Spleen (tissue), 11 donors: ENCODE data around the gene ZNF638. TPM values are rescaled to one million over a fixed set of nuclear protein-coding genes. Genes with fewer than 3 reads are reported as not detected.

ENCODE experiments used
- DNase-seq: peaks from one replicate; pipeline ENCODE4 v3.0.0-alpha.2; 2020
- H3K27ac ChIP-seq, 8 donors: fragments of 200-600 bp; sonication (generic) in 7 of 8; 1 replicate in 4 of 8; 2 replicates in 4 of 8; pipeline versions ENCODE4 v1.5.0 to v1.8.0; 2016 to 2021; ENCODE audit warnings: inconsistent platforms in 4 of 8, mild to moderate bottlenecking in 4 of 8, moderate library complexity in 1 of 8
- H3K27me3 ChIP-seq, 7 donors: fragments of 200-600 bp; sonication (generic) in 6 of 7; replicated peaks in 1 of 7; 1 replicate in 4 of 7; 2 replicates in 3 of 7; pipeline versions ENCODE4 v1.5.0 to v1.8.0; 2016 to 2021; ENCODE audit warnings: inconsistent platforms in 3 of 7, mild to moderate bottlenecking in 1 of 7
- H3K36me3 ChIP-seq, 6 donors: fragments of 200-600 bp; sonication (generic) in 5 of 6; 1 replicate in 4 of 6; 2 replicates in 2 of 6; pipeline versions ENCODE4 v1.5.0 to v1.8.0; 2016 to 2021; ENCODE audit warnings: inconsistent platforms in 2 of 6
- H3K4me1 ChIP-seq, 6 donors: fragments of 200-600 bp; sonication (generic) in 5 of 6; 1 replicate in 3 of 6; 2 replicates in 3 of 6; pipeline versions ENCODE4 v1.5.0 to v1.8.0; 2016 to 2021; ENCODE audit warnings: inconsistent platforms in 3 of 6
- H3K4me3 ChIP-seq, 8 donors: fragments of 200-600 bp; sonication (generic) in 7 of 8; 1 replicate in 4 of 8; 2 replicates in 4 of 8; pipeline versions ENCODE4 v1.5.0 to v1.8.0; 2016 to 2021; ENCODE audit warnings: inconsistent platforms in 4 of 8, mild to moderate bottlenecking in 4 of 8, moderate library complexity in 2 of 8
- H3K9me3 ChIP-seq, 8 donors: fragments of 200-600 bp; sonication (generic) in 7 of 8; 1 replicate in 4 of 8; 2 replicates in 4 of 8; pipeline versions ENCODE4 v1.5.0 to v1.8.0; 2016 to 2021; ENCODE audit warnings: inconsistent platforms in 4 of 8
- CTCF ChIP-seq, 11 experiments: fragments of 200-600 bp in 7 of 11; fragments of 450-650 bp in 4 of 11; sonication (generic) in 4 of 11; IDR thresholded peaks in 8 of 11; conservative IDR thresholded peaks in 3 of 11; 1 replicate in 7 of 11; 2 replicates in 4 of 11; pipeline versions ENCODE4 v1.4.0 to v1.8.0; 2016 to 2021; ENCODE audit warnings: antibody characterized with exemption in 11 of 11, inconsistent platforms in 4 of 11, mild to moderate bottlenecking in 1 of 11
- POLR2A ChIP-seq, 3 donors: fragments of 450-650 bp; IDR thresholded peaks; one replicate each; pipeline ENCODE4 v1.5.1; 2017; ENCODE audit warnings: antibody characterized with exemption in 3 of 3, mild to moderate bottlenecking in 1 of 3
- POLR2AphosphoS5 ChIP-seq, 3 donors: sonication (generic); formaldehyde crosslinking; IDR thresholded peaks; one replicate each; pipeline ENCODE4 v1.5.1; 2017; ENCODE audit warnings: antibody characterized with exemption in 3 of 3
- WGBS, 5 donors: extraction: QIAGEN DNeasy Blood & Tissue Kit in 3 of 5; methylation state at CpG; one replicate each; pipeline versions ENCODE4 v1.1.5 to v1.1.7; 2013 to 2018; 5-methylcytosine and 5-hydroxymethylcytosine counted together
- intact Hi-C: fragments of 100-400 bp; cut with DNase I; formaldehyde crosslinking; loops from one replicate; pipeline ENCODE4 v1.15.0; 2023; ENCODE audit warnings: low total_unique reads
- polyA plus RNA-seq, 3 donors: library from polyadenylated mRNA; stranded (reverse); fragments of 200-250 nt; gene quantifications; one replicate each; pipeline ENCODE4 v1.2.1, GENCODE V29; 2013
- total RNA-seq, 7 donors: library from RNA; depleted of rRNA in 3 of 7; stranded (reverse); fragments of >200 nt in 3 of 7; fragmentation: NEBNext Ultra II Directional in 4 of 7; extraction: Animal tissue kit (Norgen Biotek cat#: 25700) in 4 of 7; gene quantifications; one replicate each; pipeline versions ENCODE4 v1.1.0 to v1.2.1, GENCODE V29; 2016 to 2021
- donor health status: healthy with polysubstance abuse.
- donor health status: DM: no; HTN: no; CAD: no; lungs with moderate emphysema.
- donor health status: DM: no; HTN: no; CAD: no.
- donor health status: Bipolar disorder and iron deficiency.
- donor health status: healthy.
- donor health status: DM: no; HTN: no; CAD: no.
- donor health status: DM: yes; HTN: yes; CAD: no.

ZNF638 gene
- total and polyA plus RNA-seq, 10 donors = 80.7 to 310 (median 158) TPM

DNA sequence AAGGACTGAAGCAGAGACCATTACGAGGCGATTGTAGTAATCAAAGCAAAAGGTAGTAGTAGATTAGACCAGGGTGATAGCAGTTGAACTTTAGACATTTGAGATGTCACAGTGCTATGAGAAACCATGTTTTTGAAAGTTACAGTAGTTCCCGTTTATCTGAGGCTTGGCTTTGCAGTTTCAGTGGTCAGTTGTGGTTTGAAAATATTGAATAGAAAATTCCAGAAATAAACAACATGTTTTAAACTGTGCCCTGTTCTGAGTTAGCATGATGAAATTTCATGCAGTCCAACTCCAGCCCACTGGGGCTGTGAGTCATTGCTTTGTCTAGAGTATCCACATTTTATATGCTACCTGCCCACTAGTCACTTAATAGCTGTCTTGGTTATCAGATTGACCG, 47.5 kb downstream of the ZNF638 start:
- intact Hi-C loops = no loop called here
- WGBS, 5 donors = 79 to 94% (median 87%) methylated on average over 4 of the region's 4 CpGs
- Histone ChIP-seq H3K27me3 (no peaks in the 10 kb centered on the region), H3K36me3 (peaks cover 0 to 100% (median 54%) of the 10 kb centered on the region in 6 donors), H3K27ac (no peak overlapping the region), H3K4me1 (no peaks in the 10 kb centered on the region), H3K4me3 (no peak overlapping the region), H3K9me3 (no peaks in the 10 kb centered on the region)
- DNase-seq = no peak
- TF ChIP-seq CTCF (IDR thresholded peaks at IDR 0.05 in 8 of 11, conservative IDR thresholded peaks at IDR 0.05 in 3 of 11) (no peak), POLR2A (IDR thresholded peaks at IDR 0.05) (no peak), POLR2AphosphoS5 (IDR thresholded peaks at IDR 0.05) (no peak)

DNA sequence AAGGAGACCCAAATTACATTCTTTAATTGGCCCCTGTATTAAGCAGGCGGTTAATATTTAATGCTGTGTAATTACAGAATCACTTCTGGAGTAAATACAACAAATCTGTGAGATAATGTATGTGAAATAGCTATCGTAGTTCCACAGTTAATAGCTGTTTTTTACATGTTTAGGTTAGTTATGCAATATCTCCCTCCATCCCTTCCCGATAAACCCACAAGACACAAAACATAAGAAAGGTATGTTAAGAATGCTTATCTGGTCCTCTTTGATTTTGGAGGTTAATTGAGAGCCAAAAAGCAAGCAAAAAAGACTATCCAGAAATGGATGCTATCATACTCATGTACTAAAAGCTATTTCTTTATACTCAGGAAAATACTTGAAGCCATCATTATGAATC, 49.1 kb downstream of the ZNF638 start:
- no peaks in the 10 kb centered on the region for H3K9me3 ChIP-seq
- 81 to 96% (median 88%) methylated on average over 3 of the region's 3 CpGs for WGBS, 5 donors
- no peaks in the 10 kb centered on the region for H3K4me1 ChIP-seq
- H3K4me3 ChIP-seq = no peak overlapping the region
- H3K27me3 ChIP-seq = no peaks in the 10 kb centered on the region
- no peak for DNase-seq
- no peak overlapping the region for H3K27ac ChIP-seq
- H3K36me3 ChIP-seq = peaks cover 0 to 100% (median 53%) of the 10 kb centered on the region in 6 donors
- no peak for TF ChIP-seq CTCF (IDR thresholded peaks at IDR 0.05 in 8 of 11, conservative IDR thresholded peaks at IDR 0.05 in 3 of 11)
- no peak for TF ChIP-seq POLR2AphosphoS5 (IDR thresholded peaks at IDR 0.05)
- no peak for TF ChIP-seq POLR2A (IDR thresholded peaks at IDR 0.05)
- intact Hi-C loops = no loop called here

- H3K36me3 ChIP-seq = peaks cover 4 to 100% (median 78%) of the 10 kb centered on the region in 6 donors
- WGBS, 5 donors = 37 to 82% (median 74%) methylated on average over 1 of the region's 1 CpG
- H3K27me3 ChIP-seq = no peaks in the 10 kb centered on the region
- no peak for DNase-seq
- H3K9me3 ChIP-seq = no peaks in the 10 kb centered on the region
- H3K4me1 ChIP-seq = no peaks in the 10 kb centered on the region
- TF ChIP-seq CTCF (IDR thresholded peaks at IDR 0.05 in 8 of 11, conservative IDR thresholded peaks at IDR 0.05 in 3 of 11) (no peak), POLR2AphosphoS5 (IDR thresholded peaks at IDR 0.05) (no peak), POLR2A (IDR thresholded peaks at IDR 0.05) (no peak)
- no peak overlapping the region for H3K4me3 ChIP-seq
- no peak overlapping the region for H3K27ac ChIP-seq
- intact Hi-C loops = no loop called here
Measured at GRCh38 chr2:71385012-71385411, 53.4 kb downstream of the ZNF638 start.

DNA sequence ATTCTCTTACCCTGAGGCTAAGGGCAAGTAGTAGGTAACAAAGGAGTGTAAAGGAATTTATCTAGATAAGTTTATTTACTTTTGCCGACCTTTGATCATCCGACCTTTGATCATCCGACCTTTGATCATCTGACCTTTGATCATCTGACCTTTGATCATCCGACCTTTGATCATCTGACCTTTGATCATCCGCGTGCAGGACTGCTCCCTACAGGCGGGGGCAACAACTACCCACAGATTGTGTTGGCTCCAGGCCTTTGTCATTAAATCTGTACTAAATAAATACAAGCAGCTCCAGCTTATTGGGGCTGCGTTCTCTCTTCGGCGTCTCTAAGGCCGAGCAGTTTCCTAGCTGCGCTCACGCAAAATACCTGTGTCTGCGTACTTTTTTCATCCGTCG, 56.6 kb downstream of the ZNF638 start:
- TF ChIP-seq CTCF (IDR thresholded peaks at IDR 0.05 in 8 of 11, conservative IDR thresholded peaks at IDR 0.05 in 3 of 11) (no peak), POLR2A (IDR thresholded peaks at IDR 0.05) (no peak), POLR2AphosphoS5 (IDR thresholded peaks at IDR 0.05) (peak in 1 of 3 donors; percentile 33)
- intact Hi-C loops = no loop called here
- 92 to 98% (median 96%) methylated on average over 16 of the region's 16 CpGs for WGBS, 5 donors
- no peak overlapping the region for H3K4me3 ChIP-seq
- H3K27me3 ChIP-seq = no peaks in the 10 kb centered on the region
- H3K36me3 ChIP-seq = peaks cover 4 to 100% (median 63%) of the 10 kb centered on the region in 6 donors
- H3K4me1 ChIP-seq = no peaks in the 10 kb centered on the region
- no peak for DNase-seq
- H3K27ac ChIP-seq = no peak overlapping the region
- no peaks in the 10 kb centered on the region for H3K9me3 ChIP-seq
